GM12875 (cell line): ENCODE results near the gene SSR2.

Experiments
- H3K4me3 ChIP-seq: one replicate; pipeline ENCODE4 v1.5.1; 2011; ENCODE audit warnings: low read depth, low read length, control low read depth
- TF ChIP-seq, protein P1 (sequence below): IDR thresholded peaks from 2 replicates; pipeline ENCODE4 v1.5.1; 2011; ENCODE audit warnings: low read depth, mild to moderate bottlenecking, control low read depth, inconsistent platforms, low read length, moderate library complexity, borderline replicate concordance; ENCODE audit not compliant: insufficient read depth

Gene SSR2

DNA sequence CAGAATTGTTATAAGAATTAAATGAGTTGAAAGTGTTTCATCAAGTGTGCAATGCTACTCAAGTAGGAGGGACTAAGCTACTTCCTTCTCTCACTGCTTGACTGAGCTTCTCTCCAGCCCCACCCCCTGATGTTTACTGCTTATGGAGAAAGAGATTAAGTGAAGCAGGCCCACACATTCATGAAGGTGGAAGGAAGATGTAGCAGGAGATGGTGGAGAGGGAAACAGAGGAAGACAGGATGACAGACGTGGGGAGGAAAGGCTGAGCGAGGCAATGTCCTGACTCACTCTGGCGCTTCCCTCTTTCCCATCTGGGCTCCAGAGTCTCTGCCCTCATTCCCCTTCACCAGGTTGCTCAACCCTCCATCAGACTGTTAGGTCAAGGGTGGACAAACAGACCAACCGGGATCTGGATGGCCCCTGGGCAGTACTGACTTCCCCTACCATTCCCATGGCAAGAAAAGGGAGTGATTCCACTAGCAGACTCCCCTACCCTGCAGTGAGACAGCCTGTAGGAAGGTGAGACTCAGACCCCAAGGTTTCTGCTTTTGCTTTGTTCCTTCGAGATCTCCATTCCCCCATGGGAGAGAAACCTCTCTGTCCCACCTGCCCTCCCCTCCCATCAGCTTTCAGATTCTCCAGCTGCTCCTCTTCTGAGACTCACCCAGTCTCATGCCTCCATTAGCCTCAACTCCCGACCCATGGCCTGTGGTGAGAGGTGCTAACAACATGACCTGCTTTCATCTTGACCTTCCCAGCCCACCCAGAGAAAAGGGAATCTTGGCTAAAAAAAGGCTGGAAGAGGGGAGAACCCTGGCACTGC, 39.3 kb downstream of the SSR2 start:
- H3K4me3 ChIP-seq = peak overlapping the region; percentile 18
- TF ChIP-seq, protein P1, sequence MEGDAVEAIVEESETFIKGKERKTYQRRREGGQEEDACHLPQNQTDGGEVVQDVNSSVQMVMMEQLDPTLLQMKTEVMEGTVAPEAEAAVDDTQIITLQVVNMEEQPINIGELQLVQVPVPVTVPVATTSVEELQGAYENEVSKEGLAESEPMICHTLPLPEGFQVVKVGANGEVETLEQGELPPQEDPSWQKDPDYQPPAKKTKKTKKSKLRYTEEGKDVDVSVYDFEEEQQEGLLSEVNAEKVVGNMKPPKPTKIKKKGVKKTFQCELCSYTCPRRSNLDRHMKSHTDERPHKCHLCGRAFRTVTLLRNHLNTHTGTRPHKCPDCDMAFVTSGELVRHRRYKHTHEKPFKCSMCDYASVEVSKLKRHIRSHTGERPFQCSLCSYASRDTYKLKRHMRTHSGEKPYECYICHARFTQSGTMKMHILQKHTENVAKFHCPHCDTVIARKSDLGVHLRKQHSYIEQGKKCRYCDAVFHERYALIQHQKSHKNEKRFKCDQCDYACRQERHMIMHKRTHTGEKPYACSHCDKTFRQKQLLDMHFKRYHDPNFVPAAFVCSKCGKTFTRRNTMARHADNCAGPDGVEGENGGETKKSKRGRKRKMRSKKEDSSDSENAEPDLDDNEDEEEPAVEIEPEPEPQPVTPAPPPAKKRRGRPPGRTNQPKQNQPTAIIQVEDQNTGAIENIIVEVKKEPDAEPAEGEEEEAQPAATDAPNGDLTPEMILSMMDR = no peak

GRCh38 chr1:155979597-155980343, 41.0 kb downstream of the SSR2 start:
- peak overlapping the region; percentile 96 for H3K4me3 ChIP-seq
- TF ChIP-seq, protein P1 = no peak

DNA sequence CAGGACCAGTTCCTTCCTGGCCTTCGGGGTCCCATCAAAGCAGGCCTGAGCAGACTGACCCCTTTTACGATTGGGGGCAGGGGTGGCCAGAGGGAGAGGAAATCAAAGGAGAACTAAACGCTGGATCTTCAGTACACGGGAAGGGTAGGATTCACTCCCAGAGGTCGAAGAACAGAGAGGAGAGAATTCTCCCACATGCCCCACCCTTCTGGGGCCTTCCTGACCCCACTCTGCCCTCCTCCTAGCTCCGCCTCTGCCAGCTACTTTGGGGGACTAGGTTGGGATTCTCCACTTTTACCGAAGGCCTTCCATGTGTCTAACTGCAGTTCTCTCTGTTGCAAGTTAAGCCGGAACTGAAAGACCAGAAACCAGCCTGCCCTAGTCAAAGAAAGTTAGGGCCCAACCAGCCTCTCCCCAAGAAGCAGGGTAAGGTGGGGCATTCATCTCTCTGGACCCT, 41.8 kb downstream of the SSR2 start:
- peak overlapping the region; percentile 96 for H3K4me3 ChIP-seq
- TF ChIP-seq, protein P1 = no peak

GRCh38 chr1:155978325-155978972, 42.3 kb downstream of the SSR2 start, which contains the start of gene ARHGEF2:
Gene ARHGEF2, minus strand, starts transcription at chr1:155978547. Its CDS starts 120 bp downstream, at chr1:155978427.
- H3K4me3 ChIP-seq = peak within 1 kb of the TSS; percentile 96
- TF ChIP-seq, protein P1 = peak; percentile 47

DNA sequence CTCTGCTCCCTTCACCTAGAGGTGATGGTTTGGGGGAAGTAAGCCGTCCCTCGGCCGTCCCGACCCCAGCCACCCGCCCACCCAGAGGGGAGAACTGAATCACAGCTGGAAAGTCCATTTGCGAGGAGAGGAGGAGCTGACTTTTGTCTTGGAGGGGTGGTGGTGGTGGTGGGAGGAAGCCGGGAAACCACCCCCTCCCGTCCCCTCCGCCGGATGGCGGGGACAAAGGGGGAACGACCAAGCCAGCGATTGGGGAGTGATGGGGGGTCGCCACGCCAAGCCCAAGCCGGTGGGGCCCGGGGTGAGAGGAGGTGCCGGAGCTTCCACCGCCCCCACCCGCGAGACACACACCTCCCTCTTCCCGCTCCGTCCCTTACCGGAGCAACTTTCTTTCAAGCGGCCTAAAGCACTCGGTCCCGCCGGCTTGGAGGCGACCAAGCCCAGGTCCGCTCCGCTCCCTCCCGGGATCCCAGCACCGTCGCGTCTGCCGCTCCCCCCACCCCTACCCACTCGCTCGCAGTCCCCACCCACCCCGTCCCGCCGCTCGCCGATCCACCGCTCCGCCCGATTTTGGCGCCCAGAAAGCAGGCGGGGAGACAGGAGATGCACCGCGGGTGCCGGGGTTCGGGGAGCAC, 42.9 kb downstream of the SSR2 start:
- H3K4me3 ChIP-seq = peak overlapping the region; percentile 96
- TF ChIP-seq, protein P1 = no peak

DNA sequence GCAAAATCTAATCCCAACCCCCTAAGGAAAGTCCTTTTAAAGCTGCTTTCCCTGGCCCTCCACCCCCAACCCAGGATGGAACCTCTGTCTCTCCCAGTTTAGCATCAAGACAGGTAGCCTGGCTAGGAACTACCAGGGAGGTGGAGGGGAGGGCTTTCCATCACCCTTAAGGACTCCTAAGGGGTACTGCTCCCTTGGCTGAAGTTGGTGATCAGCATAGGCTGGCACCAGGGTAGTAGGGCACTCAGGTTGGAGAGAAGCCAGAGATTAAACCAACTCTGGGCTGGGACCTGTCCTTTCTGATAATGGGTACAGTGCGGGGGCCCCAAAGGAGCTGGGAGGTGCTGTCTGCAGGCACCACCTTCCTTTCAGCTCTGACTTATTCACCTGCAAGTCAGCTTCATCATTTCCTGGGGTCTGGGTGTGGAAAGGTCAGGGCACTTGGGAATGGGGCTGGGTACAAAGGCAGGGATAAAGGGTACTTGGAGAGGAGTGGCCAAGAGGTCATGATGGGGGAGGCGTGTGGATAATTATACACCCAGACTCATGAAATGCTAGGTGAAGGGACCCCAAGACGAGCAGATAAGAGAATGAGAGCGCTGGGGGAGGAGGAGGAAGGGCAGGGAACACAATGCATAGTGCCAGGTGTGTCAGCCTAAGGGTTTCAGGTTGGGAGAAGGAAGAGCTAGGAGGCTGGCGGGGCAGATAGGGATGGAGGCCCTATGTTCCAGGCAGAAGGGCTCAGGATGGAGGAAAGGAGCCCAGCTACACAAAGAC, 43.6 kb downstream of the SSR2 start:
- TF ChIP-seq, protein P1 = no peak
- H3K4me3 ChIP-seq = peak overlapping the region; percentile 96
